GM18519 (cell line): ENCODE measurements around the gene SEMA3B.
A peak's percentile ranks its signal among the peaks of the same experiment; 100 is the strongest.
"Not testable (repeated sequence)": the region's sequence is repeated elsewhere in the genome, so short reads cannot be mapped to it uniquely, and the experiment has no call there.

Experiments used
- ATAC-seq: cut with Tn5 transposase; IDR thresholded peaks from one replicate; pipeline ENCODE4 v1.9.1; 2021; ENCODE audit warnings: mild to moderate bottlenecking, moderate library complexity; ENCODE audit not compliant: unreplicated experiment, low FRiP score

SEMA3B gene

DNA sequence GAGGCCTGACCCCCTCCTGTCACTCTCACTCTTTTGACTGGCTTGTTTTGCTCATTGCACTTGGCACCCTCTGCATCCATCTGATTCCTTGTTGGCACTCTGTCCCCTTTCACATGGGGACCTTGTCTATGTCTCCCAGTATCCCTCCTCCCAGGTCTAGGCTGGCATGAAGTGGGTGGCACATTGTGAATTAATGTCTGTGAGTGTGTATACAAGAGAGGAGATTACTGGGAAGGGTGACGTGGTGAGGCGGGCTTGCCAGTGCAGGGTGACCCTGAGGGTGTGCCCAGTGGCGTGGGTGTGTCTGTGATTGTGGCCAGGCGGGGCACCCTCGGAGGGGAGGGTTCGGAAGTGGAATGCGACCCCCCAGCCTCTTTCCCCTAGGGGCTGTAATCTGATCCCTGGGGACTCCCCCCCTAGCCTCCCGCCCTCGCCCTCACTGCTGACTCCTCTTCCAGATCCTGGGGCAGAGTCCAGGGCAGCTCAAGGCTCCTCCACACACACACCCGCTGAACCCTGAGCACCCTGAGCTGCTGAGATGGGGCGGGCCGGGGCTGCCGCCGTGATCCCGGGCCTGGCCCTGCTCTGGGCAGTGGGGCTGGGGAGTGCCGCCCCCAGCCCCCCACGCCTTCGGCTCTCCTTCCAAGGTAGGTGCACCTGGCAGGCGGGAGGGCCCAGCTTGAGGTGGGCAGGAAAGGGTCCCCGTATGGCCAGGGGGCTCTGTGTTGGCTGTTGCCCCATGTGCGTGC lies at the start of gene SEMA3B:
Gene SEMA3B (plus strand): TSS at position 445 of the 749 bp plus-strand sequence. CDS start 94 bp downstream, at position 539.
- no peak for ATAC-seq

DNA sequence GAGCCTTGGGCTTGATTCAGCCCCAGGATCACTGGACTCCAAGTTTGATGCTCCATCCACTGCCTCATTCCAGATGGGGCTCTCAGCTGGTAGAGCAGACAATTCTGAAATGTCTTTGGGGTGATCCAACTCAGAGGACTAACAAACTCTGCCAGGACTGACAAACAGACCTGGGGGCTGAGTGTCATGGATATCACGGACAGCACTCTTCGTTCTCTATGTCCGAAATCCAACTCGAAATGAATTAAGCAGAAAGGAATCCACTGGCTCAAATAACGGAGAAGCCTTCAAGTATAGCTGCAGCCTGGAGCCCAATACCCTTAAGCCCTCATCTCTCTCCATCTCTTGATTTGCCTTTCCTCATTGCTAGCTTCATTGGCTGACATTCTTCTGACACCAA lies 49.7 kb upstream of the SEMA3B start:
- ATAC-seq, result no peak

DNA sequence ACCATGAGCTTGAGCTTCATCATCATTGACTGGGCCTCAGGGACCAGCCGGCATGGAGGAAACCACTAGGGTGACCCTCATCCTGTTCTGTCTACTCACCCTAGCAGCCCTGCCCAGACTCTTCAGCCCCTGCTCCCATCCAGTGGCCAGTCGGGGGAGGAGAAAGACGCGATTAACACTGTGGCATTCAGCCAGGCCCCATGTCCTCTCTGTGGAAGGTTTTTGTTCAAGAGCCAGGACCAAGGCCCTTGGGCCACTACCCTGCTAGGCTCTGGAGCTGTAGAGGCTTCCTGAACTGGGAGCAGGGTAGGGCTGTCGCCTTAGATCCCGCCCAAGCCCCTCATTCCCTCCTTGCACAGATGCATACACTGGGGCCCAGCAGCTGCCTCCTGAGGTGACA lies 48.8 kb upstream of the SEMA3B start:
- no peak for ATAC-seq

DNA sequence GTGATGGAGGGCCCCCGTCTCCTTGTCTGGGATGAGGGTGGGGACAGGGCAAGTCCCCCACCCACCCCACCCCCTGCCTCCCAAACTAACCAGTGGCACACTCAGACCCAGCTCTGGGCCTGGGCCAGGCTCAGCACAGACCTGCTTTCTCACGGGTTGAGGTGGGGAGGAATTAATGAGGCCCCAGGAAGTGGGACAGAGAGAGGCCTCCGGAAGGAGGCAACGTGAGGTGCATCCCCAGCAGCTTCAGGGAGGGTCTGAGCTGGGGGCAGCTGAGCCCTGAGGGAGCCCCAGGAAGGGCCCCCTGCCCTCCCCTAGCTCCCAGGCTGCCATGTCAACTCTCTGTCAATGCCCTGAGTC lies 47.9 kb upstream of the SEMA3B start:
- no peak for ATAC-seq

DNA sequence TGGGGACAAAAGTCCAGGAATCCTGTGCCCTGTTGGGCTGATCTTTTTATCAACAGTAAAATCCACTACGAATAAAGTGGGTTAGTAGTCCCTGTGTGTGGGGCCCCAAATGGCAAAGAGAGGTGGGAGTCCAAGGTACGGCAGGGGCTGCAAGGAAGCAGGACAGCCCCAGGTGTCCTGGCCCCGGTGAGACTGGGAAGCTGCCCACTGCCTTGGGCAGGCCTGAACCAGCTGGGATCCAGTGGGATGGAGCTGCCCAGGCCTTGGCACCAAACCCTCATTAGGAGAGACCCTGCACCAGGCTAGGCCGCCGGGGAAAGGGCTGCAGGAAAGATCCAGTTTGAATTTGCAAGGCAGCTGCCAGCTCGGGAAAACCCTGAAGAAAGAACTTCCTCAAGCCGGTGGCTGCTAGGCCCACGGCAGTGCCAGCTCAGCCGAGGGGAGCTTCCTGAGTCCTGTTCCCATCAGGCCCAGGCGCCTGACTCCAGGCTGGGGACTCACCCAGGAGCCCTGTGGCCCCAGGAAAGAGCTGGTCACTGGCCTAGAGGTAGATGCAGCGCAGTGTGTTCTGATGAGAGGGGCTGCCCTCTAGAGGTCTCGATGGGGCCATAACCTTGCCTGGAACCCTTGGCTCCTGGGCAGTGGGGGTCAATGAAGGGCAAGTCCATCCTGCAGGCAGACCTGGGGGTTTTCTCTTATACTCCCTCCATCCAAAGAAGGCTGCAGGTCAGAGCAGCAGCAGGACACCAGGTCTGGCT lies 47.4 kb upstream of the SEMA3B start:
- ATAC-seq, result no peak

DNA sequence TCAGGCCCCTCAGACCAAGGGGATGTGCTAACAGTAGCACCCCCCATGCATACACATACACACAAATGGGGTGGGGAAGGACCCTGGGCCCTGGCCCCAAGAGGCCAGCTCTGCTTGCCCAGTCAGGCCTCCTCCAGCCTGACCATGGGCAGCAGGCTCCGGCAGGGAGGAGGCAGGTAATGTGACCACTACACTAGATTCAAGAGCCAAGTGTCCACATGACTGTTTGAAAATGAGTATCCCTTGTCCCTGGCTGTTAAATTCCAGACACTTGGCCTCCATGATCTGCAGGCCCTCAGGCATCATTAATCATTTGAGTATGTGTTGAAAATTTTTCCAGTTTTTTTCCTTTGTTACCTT lies 46.8 kb upstream of the SEMA3B start:
- ATAC-seq, result no peak

DNA sequence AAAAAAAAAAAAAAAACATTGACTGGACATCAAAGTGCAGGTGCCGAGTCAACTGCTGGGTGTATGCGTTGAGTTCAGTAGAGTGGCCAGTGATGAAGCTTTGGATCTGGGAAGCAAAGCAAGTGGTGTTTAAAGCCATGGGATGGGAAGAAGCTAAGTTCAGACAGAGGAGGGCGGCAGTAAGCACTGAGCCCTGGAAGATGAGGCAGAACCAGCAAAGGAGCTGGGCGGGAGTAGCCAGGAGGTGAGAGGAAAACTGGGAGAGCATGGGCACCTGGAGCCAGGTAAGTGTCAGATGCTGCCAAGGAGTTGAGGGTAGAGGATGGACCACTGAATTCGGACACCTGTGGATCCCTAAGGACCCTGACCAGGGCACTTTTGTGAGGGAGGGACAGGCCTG lies 44.3 kb upstream of the SEMA3B start:
- no peak for ATAC-seq

DNA sequence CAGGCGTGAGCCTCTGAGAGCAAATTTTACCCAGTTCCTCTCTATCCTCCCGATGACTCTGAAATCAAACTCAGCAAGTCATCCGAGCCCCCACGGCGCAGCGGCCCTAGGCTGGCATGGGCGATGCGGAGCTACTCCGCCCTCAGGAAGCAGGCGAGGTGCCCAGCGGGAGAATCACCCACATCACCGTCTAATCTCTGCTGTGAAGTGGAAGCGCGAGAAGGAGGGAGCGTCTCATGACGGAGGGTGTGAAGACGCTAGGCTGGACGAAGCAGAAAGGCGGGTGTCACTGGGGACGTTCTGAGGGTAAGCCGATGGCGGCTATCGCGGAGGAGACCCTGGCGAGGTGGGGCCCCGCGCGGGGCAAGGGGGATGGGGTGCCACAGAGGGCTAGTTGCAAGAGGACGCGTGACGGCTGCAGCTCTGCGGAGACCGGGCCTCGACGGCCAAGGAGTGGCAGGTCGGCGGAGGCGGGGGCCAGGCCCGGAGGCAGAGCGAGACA lies 42.0 kb upstream of the SEMA3B start:
- no peak for ATAC-seq

DNA sequence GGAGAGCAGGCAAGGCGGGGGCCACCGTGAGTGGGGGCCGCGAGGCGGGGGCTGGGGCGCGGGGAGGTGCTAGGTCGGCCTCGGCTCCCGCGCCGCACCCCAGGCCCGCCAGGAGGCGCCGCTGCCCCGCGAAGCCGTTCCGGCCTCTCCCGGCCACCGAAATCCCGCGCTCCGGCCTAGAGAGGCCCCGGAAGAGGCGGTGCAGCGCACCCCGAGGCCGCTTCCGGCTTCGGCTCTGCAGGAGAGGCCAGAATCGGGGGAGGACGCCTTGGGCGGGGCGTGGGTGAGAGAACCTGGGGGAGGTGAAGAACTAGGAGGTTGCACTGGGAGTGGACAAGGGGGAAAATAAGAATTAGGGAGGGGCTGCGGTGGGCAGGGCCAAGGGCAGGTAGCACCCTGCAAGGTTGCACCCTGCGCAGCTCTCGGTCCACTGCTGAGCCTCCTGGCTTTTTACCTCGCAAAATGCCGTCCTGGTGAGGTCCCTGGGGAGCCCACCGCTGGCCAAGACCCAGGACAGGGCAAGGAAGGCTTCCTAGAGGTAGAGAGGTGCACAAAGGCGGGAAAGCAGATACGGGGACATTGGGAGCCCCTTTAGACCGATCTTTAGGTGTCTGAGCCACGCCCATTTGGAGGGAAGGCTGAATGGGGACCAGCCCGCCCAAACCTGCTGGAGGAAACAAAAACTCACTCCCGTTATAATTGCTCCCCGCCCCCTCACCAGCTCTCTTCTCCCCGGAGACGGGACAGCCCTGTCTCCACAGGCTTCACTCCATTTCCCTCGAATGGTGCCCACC lies 41.4 kb upstream of the SEMA3B start:
- ATAC-seq, result peak; percentile 62

DNA sequence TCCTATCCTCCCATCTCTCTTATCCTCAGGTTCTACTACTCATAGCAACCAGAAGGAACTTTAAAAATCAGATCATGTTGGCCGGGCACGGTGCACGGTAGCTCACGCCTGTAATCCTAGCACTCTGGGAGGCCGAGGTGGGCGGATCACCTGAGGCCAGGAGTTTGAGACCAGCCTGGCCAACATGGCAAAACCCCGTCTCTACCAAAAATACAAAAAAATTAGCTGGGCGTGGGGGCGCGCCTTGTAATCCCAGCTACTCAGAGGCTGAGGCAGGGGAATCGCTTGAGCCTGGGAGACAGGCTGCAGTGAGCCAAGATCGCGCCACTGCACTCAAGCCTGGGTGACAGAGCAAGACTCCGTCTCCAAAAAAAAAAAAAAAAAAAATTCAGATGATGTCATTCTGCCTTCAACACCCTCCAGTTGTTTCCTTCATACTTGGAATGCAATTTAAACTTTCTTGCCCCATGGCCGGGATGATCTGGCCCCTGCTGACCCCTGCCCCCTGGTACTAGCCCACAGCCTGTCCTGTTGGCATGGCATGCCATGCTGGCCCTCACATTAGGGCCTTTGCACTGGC lies 40.7 kb upstream of the SEMA3B start:
- not testable (repeated sequence) for ATAC-seq

DNA sequence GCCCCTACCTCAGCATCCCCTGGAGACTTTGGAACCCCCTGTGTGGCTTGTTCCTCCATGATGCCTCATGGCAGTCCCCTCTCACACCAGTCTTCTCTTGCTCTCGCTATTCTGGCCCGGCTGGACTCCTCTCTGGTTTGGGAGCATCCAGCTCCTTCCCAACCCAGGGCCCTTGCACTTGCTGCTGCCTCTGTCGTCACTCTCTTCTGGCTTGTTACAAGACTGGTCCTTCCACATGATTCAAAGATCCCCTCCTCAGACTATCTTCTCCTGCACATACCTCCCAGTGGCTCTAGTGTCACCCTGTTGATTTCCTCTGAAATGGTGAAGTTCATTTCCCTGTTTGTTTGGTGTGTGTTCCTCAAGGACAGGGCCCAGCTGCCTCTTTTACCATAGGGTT lies 39.5 kb upstream of the SEMA3B start:
- no peak for ATAC-seq

DNA sequence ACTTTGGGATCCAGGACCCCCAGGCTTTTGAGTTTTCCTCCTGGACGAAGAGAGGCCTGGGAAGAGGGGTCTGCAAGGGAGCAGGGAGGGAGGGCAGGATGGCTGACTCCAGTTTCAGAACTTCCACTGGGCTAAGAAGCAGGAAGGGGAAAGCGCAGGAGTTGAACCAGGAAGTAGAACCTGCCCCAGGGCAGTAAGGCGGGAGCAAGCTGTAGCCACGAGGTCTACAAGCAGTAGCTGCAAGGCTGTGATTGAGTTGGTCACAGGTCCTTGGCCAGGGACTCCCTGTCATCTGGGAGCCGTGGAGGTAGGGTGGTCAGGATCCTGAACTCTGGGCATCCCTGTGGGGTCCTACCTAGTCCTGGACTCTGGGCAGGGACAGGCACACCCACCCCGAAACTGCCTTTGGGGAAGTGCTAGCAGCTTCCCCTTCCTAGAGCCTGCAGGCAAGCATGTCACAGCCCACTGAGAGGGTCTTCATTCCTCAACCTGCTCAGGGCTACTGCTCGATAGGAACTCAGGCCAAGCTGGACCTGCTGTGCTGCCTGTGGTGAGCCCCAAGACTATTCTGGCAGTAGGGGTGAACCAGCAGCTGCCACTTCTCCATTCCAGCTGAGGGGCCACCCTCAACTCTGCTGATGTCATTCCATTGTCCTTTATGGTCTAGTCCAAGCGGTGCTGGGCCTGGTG lies 38.7 kb upstream of the SEMA3B start:
- no peak for ATAC-seq

DNA sequence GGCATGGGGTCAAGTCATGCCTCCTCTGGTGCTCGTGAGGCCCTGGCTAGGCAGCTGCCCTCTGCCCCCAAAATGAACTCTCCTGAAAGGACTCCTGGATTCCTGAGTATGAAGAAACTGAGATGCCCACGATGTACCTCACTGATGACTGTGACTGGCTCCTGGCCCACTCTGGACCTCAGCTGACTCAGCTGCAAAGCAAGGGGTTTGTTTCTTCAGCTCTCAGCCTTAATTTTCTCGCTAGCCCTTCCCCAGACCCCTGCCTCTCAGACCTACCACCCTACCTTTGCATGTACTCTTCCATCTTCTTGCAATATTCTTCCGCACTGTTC lies 38.2 kb upstream of the SEMA3B start:
- ATAC-seq, result no peak

DNA sequence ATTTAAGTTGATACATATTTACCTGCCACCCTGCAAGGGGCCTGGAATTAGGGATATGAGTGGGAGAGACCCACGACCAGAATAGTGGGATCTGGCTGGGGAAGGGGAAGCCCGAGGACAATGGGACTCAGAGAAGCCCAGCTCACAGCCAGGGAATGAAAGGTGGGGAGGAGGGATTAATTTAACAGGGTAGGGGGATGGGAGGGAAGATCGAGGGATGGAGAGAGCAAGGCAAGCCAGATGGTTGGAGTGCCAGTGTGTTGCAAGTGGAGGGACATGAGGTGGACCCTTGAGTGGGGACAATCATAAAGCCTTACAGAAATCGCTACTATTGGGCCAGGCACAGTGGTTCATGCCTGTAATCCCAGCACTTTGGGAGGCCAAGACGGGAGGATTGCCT lies 37.4 kb upstream of the SEMA3B start:
- ATAC-seq, result no peak

DNA sequence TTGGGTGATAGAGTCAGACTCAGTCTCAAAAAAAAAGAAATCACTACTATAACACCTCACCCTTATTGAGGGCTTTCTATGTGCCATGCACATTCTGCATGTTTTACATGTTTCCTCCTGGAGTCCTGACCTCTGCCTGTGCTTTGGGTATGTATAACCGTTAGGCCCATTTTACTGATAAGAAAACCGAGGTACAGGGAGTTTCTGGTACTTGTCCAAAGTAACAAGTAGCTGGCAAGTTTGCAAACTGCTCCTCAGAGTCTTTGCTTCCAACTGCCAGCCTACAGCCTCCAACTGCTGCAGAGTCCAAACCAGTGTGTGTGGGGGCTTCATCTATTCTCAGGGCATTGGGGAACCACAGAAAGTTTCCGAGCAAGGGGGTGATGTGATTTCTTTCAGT lies 36.6 kb upstream of the SEMA3B start:
- no peak for ATAC-seq

DNA sequence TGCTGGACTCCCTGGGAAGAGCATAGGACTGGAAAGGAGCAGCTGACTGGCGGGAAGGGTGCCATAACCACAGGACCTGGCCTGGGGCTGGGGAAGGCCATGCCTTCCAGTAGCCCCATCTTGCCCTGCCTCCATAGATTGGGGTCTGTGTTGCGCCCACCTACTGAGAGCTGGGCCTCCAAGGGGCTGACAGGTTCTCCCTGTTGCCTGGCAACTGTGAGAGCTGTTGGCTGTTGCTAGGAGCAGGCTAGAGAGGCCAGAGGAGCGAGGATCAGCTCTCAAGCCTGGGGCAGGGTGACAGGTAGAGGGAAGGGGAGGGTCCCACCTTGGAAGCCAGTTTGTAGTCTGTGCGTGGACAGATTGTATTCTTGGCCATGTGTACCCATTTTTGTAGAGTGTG lies 35.8 kb upstream of the SEMA3B start:
- no peak for ATAC-seq

DNA sequence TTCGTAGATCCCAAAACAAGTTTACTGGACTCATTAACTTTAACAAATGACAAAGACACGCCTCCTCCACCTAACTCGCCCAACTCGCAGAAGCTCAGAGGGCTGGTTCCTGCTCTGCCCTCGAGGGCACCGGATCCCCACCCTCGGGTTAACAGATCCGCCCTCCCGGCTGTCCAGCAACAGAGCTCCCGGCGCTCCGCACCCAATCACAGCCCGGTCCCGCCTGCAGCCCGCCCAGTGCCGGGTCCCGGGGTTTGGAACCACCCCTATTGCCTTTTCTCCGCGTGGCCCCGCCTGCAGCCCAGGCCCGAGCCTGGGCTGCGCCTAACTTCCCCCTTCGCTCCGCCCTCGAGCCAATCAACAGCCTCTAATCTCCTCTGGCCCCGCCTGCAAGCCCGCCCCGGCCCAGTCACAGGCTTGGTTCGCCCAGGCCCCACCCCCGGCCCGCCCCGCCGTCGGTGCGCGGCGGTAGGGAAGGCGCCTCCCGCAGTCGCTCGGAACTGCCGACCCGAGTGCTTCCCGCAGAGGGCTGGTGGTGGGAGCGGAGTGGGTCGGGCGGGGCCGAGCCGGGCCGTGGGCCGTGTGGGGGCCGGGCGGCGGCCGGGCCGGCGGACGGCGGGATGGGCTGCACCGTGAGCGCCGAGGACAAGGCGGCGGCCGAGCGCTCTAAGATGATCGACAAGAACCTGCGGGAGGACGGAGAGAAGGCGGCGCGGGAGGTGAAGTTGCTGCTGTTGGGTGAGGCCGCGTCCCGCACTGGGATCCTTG lies 33.0 kb upstream of the SEMA3B start, which contains the start of gene GNAI2:
Gene GNAI2 (plus strand): TSS at position 489 of the 768 bp plus-strand sequence. CDS start 132 bp downstream, at position 621.
- ATAC-seq, result peak; percentile 88

DNA sequence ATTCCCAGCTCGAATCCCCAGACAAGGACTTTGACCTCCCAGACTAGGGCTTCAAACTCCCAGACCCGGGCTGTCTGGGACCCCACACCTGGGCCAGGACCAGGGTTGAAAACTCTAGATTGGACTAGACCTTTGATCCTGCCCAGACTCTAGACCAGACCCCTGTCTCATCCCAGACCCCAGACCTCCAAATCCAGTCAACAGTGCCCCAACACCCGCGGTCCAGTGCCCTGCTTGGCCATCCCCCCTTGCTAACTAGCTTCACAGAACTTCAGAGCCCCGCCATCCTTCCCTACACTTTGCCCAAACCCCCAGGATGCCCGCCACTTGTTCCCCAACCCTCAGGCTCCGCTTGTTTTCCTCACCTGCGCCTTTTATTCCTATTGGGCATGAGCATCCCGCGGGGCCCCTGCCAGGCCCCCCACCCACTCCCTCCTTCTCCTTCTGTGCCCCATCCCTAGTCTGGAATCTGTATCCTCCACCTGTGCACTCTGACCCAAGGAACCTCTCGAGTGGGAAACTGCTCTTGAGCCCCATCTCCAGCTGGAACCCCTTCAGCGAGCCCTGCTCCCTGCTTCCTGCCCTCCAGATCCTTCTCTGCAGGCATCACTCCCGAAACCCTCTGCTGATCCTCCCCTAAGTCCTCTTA lies 32.3 kb upstream of the SEMA3B start:
- no peak for ATAC-seq

DNA sequence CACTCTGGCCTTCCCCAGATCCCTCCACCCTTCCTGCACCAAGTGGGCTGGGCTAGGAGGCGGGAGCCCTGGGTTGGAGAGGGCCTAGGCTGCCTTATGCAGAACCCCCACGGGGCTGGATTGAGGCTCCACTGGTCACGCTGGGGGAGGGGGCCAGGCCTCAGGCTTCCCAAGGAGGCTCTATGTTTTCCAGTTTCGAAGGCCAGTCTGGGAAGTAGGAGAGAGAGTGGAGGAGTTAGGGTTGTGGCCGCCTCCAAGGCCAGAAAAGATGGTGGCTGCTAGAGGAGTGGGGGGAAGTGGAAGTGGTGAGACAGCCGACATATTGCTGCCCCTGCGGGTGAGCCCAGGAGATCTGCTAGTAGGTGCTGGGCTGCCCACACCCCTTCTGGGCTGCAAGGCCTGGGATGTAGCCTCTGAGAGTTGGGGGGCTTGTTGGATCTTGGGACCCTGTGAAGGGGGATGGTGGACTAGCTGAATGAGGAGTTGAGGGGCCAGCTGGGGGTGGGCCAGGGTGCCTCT lies 31.8 kb upstream of the SEMA3B start:
- ATAC-seq, result no peak
